ENCODE data around the gene HPD. TPM values are rescaled to one million over a fixed set of nuclear protein-coding genes. Genes with fewer than 3 reads are reported as not detected.
"Not testable (repeated sequence)": the region's sequence is repeated elsewhere in the genome, so short reads cannot be mapped to it uniquely, and the experiment has no call there.

Gene HPD
- not detected in 2 replicates for total RNA-seq

- no peak for DNase-seq (ENCODE audit: low read depth, low spot score)
These were observed at the start of gene HPD for GRCh38 chr12:121858662-121859572. HPD (minus strand) TSS chr12:121858859; CDS start chr12:121858823, 36 bp downstream.

DNA sequence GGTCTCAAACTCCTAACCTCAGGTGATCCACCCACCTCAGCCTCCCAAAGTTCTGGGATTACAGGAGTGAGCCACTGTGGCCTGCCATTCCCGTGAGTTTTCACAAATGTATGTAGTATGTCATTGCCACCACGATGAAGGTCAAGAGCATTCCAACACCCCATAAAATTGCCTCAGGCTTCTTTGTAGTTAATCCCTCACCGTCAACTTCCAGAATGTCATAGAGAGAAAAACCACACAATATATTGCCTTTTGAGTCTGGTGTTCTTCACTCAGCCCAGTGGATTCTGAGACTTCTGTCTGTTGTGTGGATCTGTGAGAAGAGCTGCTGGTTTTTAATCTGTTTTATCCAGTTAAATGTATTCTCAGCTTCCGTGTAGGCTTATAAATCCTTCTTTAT, 47.1 kb upstream of the HPD start:
- DNase-seq (ENCODE audit: low read depth, low spot score): no peak

DNA sequence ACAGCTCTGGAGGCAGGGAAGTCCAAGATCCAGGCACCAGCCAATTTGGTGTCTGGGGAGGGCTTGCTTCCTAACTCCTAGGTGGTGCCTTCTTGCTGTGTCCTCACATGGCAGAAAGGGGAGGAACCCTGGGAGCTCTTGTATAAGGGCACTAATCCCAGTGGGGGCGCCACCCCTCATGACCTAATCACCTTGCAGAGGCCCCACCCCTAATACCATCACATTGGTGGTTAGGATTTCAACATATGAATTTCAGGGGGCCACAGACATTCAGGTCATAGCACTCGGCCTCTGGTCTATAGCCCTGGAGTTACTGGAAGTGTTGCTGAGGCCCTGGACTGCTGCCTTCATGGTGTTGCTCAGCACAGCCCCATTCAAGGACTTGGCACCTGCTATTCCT, 44.5 kb upstream of the HPD start:
- DNase-seq (ENCODE audit: low read depth, low spot score): no peak

- DNase-seq (ENCODE audit: low read depth, low spot score): no peak
These were observed 40.9 kb upstream of the HPD start for GRCh38 chr12:121899590-121899989.

- no peak for DNase-seq (ENCODE audit: low read depth, low spot score)
These were observed 39.6 kb upstream of the HPD start for GRCh38 chr12:121898287-121898686.

- DNase-seq (ENCODE audit: low read depth, low spot score): no peak
These were observed 36.0 kb upstream of the HPD start for GRCh38 chr12:121894633-121895032.

GRCh38 chr12:121893961-121894460, 35.4 kb upstream of the HPD start:
- peak; percentile 17 for DNase-seq (ENCODE audit: low read depth, low spot score)

GRCh38 chr12:121892673-121893561, 34.3 kb upstream of the HPD start:
- DNase-seq (ENCODE audit: low read depth, low spot score): no peak

GRCh38 chr12:121889661-121890060, 31.0 kb upstream of the HPD start:
- DNase-seq (ENCODE audit: low read depth, low spot score): not testable (repeated sequence)

DNA sequence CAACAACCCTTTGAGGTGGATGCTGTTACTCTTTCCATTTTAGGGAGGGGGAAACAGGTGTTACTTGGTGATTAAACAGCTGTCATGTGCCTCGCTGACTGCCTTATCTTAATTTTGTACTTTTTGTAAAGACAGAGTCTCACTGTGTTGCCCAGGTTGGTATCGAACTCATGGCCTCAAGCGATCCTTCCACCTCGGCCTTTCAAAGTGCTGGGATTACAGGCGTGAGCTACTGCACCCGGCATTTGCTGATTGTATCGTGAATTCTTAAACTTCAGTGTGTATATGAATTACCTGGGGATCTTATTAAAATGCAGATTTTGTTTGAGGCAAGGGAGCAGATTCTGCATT, 30.6 kb upstream of the HPD start:
- no peak for DNase-seq (ENCODE audit: low read depth, low spot score)

DNA sequence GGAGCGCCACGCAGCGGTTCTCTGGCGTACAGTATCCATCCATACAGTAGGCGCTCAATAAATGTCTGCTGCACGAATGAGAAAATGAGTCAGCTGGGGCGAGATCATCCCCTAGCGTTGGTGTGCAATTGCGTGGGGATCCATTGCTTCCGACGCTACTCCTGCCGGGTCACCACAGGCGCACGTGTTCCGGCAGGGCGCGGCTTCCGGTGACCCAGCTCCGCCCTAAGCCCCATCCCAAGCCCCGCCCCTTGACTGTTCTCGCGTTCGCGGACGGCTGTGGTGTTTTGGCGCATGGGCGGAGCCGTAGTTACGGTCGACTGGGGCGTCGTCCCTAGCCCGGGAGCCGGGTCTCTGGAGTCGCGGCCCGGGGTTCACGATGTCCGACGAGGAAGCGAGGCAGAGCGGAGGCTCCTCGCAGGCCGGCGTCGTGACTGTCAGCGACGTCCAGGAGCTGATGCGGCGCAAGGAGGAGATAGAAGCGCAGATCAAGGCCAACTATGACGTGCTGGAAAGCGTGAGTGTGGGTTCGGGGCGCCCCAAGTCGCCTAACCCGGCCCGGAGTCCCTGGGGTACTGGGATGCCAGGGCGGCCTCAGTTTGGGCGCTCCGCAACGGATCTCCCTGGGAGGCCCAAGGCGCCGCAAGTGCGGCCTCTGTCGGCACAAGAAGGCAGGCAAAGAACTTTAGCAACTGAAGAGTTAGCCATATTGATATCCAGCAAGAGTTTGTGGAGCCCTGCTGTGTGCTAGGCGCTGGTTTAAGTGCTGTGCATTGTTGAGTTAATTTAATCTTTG, 30.0 kb upstream of the HPD start, which contains the start of gene PSMD9:
Gene PSMD9 (plus strand): TSS at position 313 of the 796 bp plus-strand sequence. CDS start 67 bp downstream, at position 380.
- DNase-seq (ENCODE audit: low read depth, low spot score): peak; percentile 90

GRCh38 chr12:121888083-121888477, 29.4 kb upstream of the HPD start:
- DNase-seq (ENCODE audit: low read depth, low spot score): no peak

DNA sequence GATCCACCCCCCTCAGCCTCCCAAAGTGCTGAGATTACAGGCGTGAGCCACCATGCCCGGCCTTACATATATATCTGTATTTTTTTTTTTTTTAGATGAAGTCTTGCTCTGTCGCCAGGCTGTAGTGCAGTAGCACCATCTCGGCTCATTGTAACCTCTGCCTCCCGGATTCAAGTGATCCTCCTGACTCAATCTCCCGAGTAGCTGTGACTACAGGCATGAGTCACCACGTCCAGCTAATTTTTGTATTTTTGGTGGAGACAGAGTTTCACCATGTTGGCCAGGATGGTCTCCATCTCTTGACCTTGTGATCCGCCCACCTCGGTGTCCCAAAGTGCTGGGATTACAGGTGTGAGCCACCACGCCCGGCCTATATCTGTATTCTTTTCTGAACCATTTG, 26.5 kb upstream of the HPD start:
- not testable (repeated sequence) for DNase-seq (ENCODE audit: low read depth, low spot score)

GRCh38 chr12:121883315-121883660, 24.6 kb upstream of the HPD start:
- no peak for DNase-seq (ENCODE audit: low read depth, low spot score)

DNA sequence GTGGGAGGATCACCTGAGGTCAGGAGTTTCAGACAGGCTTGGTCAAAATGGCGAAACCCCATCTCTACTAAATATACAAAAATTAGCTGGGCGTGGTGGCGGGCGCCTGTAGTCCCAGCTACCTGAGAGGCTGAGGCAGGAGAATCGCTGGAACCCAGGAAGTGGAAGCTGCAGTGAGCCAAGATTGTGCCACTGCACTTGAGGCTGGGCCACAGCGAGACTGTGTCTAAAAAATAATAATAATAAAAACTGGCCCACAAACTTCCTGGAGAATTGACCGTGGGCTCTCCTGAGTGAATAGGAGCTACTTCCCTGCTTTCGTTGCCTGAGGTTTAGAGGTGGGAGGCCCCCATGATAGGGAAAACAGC, 17.4 kb upstream of the HPD start:
- not testable (repeated sequence) for DNase-seq (ENCODE audit: low read depth, low spot score)

DNA sequence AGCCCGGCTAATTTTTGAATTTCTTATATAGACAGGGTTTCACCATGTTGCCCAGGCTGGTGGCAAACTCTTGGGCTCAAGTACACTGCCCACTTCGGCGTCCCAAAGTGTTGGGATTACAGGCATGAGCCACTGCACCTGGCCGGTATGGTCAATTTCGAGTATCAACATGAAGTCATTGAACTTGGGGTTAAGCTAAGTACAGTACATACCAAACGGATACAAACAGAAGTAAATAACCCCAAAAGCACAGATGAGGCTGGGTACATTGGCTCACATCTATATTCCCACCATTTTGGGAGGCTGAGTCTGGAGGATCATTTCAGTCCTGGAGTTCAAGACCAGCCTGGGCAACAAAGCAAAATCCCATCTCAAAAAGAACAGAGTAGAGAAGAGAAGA, 16.9 kb upstream of the HPD start:
- DNase-seq (ENCODE audit: low read depth, low spot score): no peak

DNA sequence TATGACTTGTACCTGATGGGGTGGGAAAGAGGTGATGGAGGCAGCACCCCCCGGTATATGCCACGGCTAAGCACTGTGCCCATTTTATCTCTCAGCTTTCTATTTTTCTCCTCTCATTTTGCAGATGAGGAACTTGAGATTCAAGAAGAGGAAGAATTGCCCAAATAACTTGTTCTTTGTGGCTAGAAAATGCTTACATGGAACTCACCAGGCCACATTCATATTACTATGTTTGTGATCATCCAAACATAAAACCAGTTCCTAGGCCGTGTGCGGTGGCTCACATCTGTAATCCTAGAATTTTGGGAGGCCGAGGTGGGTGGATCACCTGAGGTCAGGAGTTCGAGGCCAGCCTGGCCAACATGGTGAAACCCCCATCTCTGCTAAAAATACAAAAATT, 15.4 kb upstream of the HPD start:
- no peak for DNase-seq (ENCODE audit: low read depth, low spot score)

- DNase-seq (ENCODE audit: low read depth, low spot score): no peak
These were observed 14.5 kb upstream of the HPD start for GRCh38 chr12:121873216-121873569.

DNA sequence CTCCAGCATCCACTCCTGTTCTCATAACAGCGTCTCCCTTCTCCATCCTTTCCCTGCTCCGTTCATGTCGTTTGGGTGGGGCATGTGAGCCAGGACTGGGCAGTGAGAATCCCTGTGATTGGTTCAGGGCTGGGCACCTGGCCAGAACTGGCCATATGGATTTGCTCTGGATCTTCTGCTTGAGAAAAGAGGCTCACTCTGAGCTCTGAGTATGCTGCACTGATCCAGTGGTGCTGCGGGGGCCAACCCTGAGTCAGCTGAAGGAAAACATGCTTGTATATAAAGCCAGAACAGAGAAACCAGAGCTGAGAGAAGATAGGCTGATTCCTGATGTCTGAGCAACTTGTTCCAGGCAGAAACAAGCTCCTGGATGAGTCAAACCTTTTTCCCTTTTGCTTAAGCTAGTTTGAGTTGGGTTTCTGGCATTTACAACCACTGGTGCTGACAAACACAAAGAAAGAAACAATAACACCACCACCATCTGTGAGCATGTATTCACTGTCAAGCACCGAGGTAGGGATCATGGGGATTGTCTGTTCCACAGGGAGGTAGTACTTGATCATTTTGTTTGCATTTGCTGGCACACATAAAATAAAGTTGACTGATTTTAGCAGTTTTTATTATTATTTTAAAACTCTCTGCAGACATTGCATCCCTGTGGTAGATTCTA, 14.0 kb upstream of the HPD start:
- DNase-seq (ENCODE audit: low read depth, low spot score): no peak

DNA sequence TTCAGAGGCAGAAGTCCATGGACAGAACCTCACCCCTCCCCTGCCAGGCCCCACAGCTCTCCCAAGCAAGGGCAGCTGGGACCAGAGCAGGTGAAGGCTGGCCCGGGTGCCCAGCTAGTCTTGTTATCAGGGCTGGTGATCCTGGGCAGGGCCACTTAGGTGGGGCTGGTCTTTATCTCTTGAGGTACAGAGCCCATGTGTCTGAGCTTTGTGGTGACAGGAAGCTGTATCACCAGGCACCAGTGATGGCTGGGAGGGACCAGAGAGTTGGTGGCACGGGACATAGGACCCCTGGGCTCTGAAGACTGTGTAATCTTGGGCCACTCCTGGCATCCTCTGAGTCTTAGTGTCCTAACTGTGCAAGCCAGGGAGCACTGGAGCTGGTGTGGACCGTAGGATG, 12.8 kb upstream of the HPD start:
- DNase-seq (ENCODE audit: low read depth, low spot score): no peak

DNA sequence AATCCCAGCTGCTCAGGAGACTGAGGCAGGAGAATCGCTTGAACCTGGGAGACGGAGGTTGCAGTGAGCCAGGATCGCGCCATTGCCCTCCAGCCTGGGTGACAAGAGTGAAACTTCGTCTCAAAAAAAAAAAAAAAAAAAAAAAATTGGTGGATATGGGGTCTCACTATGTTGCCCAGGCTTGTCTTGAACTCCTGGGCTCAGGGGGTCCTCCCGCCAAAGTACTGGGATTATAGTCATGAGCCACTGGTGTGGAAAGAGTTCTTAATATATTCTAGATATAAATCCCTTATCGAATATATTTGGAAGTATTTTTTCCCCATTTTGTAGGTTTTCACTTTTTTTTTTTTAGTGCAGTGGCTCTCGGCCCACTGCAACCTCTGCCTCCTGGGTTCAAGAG, 10.6 kb upstream of the HPD start:
- DNase-seq (ENCODE audit: low read depth, low spot score): not testable (repeated sequence)

Data from pulmonary artery endothelial cell (primary cell).